Ishikawa (cell line): ENCODE data around the gene DUSP22.

Experiments
- CREB1 ChIP-seq: IDR thresholded peaks from 2 replicates; pipeline ENCODE4 v1.6.1; 2012; ENCODE audit warnings: low read depth
- FOXM1 ChIP-seq: IDR thresholded peaks from 2 replicates; pipeline ENCODE4 v1.6.1; 2012; ENCODE audit warnings: low read depth, borderline replicate concordance
- RAD21 ChIP-seq: IDR thresholded peaks from 2 replicates; pipeline ENCODE4 v1.6.1; 2012; ENCODE audit warnings: low read depth
- TAF1 ChIP-seq: IDR thresholded peaks from 2 replicates; pipeline ENCODE4 v1.6.1; 2012; ENCODE audit warnings: low read depth, mild to moderate bottlenecking
- TCF12 ChIP-seq: IDR thresholded peaks from 2 replicates; pipeline ENCODE4 v1.6.1; 2012; ENCODE audit warnings: low read depth
- YY1 ChIP-seq: IDR thresholded peaks from 2 replicates; pipeline ENCODE4 v1.6.1; 2012; ENCODE audit warnings: low read depth
- ZBTB7A ChIP-seq: IDR thresholded peaks from 2 replicates; pipeline ENCODE4 v1.6.1; 2012; ENCODE audit warnings: low read depth
- TF ChIP-seq, protein P1 (sequence below): IDR thresholded peaks from 2 replicates; pipeline ENCODE4 v1.6.1; 2012; ENCODE audit warnings: low read depth, mild to moderate bottlenecking
- TF ChIP-seq, protein P2 (sequence below): IDR thresholded peaks from 2 replicates; pipeline ENCODE4 v1.6.1; 2012

DNA sequence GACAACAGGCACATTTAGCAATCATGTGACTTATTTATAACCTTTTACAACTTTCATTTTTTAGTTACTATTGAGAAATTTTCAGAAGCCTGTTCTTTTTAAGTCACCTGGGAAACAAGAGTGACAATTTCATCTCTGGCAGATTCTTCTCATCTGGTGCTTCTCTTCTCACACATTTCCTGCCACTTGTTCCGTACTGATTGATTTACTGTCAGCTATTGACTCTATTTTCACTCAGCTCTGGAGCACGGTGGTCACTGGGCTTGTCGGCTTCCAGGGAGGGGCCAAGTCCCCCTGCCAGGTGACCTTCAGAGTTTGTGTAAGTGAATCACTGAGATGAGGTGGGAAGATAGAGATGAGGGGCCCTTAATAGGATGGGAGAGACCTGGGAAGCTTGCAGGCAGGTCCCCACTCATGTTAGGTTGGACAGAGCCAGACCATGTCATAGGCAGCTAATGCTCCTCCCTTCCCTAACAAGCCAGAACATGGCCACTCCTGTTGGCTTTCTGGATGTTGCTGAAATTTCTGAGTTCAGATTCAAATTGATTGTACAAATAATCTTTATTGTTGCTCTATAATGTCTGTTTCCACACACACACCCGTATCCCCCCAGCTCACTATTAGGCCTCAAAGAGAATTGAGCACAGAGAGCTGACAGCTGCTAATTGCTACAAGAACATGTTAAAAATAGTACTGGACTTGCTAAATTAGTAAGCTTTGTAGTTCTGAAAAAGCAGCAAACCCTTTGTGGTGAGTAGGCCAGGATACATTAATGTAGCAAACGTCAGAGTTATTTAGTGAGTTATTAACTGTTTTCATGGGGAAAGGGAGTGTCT is 13.3 kb downstream of the DUSP22 start:
- TF ChIP-seq TCF12 (no peak), ZBTB7A (no peak), CREB1 (no peak), RAD21 (no peak), YY1 (no peak), FOXM1 (no peak), TAF1 (no peak)
- TF ChIP-seq, protein P1, sequence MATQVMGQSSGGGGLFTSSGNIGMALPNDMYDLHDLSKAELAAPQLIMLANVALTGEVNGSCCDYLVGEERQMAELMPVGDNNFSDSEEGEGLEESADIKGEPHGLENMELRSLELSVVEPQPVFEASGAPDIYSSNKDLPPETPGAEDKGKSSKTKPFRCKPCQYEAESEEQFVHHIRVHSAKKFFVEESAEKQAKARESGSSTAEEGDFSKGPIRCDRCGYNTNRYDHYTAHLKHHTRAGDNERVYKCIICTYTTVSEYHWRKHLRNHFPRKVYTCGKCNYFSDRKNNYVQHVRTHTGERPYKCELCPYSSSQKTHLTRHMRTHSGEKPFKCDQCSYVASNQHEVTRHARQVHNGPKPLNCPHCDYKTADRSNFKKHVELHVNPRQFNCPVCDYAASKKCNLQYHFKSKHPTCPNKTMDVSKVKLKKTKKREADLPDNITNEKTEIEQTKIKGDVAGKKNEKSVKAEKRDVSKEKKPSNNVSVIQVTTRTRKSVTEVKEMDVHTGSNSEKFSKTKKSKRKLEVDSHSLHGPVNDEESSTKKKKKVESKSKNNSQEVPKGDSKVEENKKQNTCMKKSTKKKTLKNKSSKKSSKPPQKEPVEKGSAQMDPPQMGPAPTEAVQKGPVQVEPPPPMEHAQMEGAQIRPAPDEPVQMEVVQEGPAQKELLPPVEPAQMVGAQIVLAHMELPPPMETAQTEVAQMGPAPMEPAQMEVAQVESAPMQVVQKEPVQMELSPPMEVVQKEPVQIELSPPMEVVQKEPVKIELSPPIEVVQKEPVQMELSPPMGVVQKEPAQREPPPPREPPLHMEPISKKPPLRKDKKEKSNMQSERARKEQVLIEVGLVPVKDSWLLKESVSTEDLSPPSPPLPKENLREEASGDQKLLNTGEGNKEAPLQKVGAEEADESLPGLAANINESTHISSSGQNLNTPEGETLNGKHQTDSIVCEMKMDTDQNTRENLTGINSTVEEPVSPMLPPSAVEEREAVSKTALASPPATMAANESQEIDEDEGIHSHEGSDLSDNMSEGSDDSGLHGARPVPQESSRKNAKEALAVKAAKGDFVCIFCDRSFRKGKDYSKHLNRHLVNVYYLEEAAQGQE: no peak
- TF ChIP-seq, protein P2, sequence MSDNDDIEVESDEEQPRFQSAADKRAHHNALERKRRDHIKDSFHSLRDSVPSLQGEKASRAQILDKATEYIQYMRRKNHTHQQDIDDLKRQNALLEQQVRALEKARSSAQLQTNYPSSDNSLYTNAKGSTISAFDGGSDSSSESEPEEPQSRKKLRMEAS: no peak
